ENCODE results near the gene CDH15.

- TF ChIP-seq CTCF (IDR thresholded peaks at IDR 0.05; ENCODE audit: low read depth, low read length, poor library complexity, severe bottlenecking) (no peak), EZH2phosphoT487 (IDR thresholded peaks at IDR 0.05; ENCODE audit: borderline replicate concordance, low read length) (no peak)
Measured at GRCh38 chr16:89131783-89132182, 39.8 kb upstream of the CDH15 start.
